ENCODE data around the gene NLE1. TPM values are rescaled to one million over a fixed set of nuclear protein-coding genes. Genes with fewer than 3 reads are reported as not detected.

Gene NLE1
- total and polyA plus RNA-seq, 5 donors from 2014 or later = 3.1 to 9.8 (median 4.0) TPM

DNA sequence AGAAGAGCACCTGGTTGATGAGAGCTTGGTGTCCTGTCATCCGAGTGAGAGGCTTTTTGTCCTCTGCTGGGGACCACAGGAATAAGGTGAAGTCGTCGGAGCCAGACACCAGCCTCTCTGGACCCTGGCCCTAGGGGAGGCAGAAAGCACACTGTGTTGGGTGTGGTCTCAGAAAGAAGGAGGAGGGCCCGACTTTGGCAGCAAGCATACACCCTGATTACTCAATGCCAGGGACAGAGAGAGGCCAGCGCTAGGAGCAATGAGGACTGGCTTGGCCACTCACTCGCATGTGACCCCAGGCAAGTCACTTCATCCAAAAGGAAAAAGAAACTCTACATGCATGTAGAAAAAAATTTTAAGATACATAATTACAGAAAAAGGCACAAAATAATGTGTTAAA is 6.8 kb downstream of the NLE1 start:
- H3K27ac Mint-ChIP-seq = no peak overlapping the region

GRCh38 chr17:35132816-35133550 is 9.1 kb downstream of the NLE1 start:
- Histone ChIP-seq H3K27me3 (ENCODE audit: control insufficient read depth, insufficient read depth, low read length) (no peaks in the 10 kb centered on the region), H3K9me3 (ENCODE audit: control insufficient read depth in 2 of 2, low read length in 2 of 2) (no peaks in the 10 kb centered on the region), H3K4me3 (ENCODE audit: low read depth, low read length) (no peak overlapping the region), H3K27ac (ENCODE audit: insufficient read depth, low read length, poor library complexity, severe bottlenecking) (no peak overlapping the region), H3K36me3 (ENCODE audit: control insufficient read depth, insufficient read depth, low read length) (peaks cover 69% of the 10 kb centered on the region), H3K4me1 (ENCODE audit: control insufficient read depth, insufficient read depth, low read length, poor library complexity, severe bottlenecking) (no peaks in the 10 kb centered on the region)
- H3K36me3 Mint-ChIP-seq = peaks cover 20% of the 10 kb centered on the region
- no peak overlapping the region for H3K4me3 Mint-ChIP-seq
- H3K27me3 Mint-ChIP-seq = no peaks in the 10 kb centered on the region
- ATAC-seq (ENCODE audit: low read depth in 2 of 2) (no peak), DNase-seq (no peak)
- no peaks in the 10 kb centered on the region for H3K9me3 Mint-ChIP-seq
- H3K4me1 Mint-ChIP-seq = peaks cover 0 to 5% (median 0%) of the 10 kb centered on the region in 4 donors
- H3K27ac Mint-ChIP-seq = peak overlapping the region in 1 of 3 donors; percentile 47

More for the DNA sequence above, 6.8 kb downstream of the NLE1 start:
- no peaks in the 10 kb centered on the region for H3K27me3 ChIP-seq (ENCODE audit: control insufficient read depth, insufficient read depth, low read length)
- no peak overlapping the region for H3K27ac ChIP-seq (ENCODE audit: insufficient read depth, low read length, poor library complexity, severe bottlenecking)
- H3K9me3 ChIP-seq (ENCODE audit: control insufficient read depth in 2 of 2, low read length in 2 of 2) = no peaks in the 10 kb centered on the region
- peaks cover 26% of the 10 kb centered on the region for H3K36me3 Mint-ChIP-seq
- ATAC-seq (ENCODE audit: low read depth in 2 of 2) (no peak), DNase-seq (no peak)
- H3K27me3 Mint-ChIP-seq = no peaks in the 10 kb centered on the region
- H3K4me3 ChIP-seq (ENCODE audit: low read depth, low read length) = no peak overlapping the region
- H3K36me3 ChIP-seq (ENCODE audit: control insufficient read depth, insufficient read depth, low read length) = peaks cover 84% of the 10 kb centered on the region
- H3K9me3 Mint-ChIP-seq = no peaks in the 10 kb centered on the region
- H3K4me1 Mint-ChIP-seq = peaks cover 0 to 8% (median 2%) of the 10 kb centered on the region in 4 donors
- H3K4me3 Mint-ChIP-seq = peak overlapping the region in 2 of 4 donors; percentile 60 to 68
- peaks cover 6% of the 10 kb centered on the region for H3K4me1 ChIP-seq (ENCODE audit: control insufficient read depth, insufficient read depth, low read length, poor library complexity, severe bottlenecking)

DNA sequence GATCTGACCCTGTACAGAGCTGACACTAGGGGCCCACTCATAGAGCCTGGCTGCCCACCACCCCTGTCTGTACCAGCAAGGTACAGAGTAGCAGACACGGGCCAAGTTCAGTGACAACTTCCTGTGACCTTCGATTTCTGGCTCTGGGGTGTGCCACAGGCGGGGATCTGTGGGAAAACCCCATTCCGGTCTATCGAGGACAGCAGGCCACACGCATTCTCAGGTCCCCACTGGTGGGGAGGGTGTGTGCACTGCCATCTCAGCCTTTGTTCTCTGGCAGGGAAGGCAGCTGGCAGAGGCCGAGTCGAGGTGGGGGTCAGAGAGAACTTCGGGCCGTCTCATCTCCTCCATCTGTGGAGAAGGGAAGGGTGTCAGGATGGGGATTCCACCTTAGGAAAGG is 10.0 kb downstream of the NLE1 start:
- no peaks in the 10 kb centered on the region for H3K4me1 ChIP-seq (ENCODE audit: control insufficient read depth, insufficient read depth, low read length, poor library complexity, severe bottlenecking)
- H3K9me3 Mint-ChIP-seq = no peaks in the 10 kb centered on the region
- no peak overlapping the region for H3K27ac Mint-ChIP-seq
- H3K4me3 Mint-ChIP-seq = no peak overlapping the region
- no peak for DNase-seq
- no peak overlapping the region for H3K4me3 ChIP-seq (ENCODE audit: low read depth, low read length)
- no peak overlapping the region for H3K27ac ChIP-seq (ENCODE audit: insufficient read depth, low read length, poor library complexity, severe bottlenecking)
- peaks cover 0 to 5% (median 0%) of the 10 kb centered on the region in 4 donors for H3K4me1 Mint-ChIP-seq
- H3K36me3 ChIP-seq (ENCODE audit: control insufficient read depth, insufficient read depth, low read length) = peaks cover 60% of the 10 kb centered on the region
- ATAC-seq (ENCODE audit: low read depth in 2 of 2) = no peak
- H3K27me3 Mint-ChIP-seq = no peaks in the 10 kb centered on the region
- H3K36me3 Mint-ChIP-seq = peaks cover 24% of the 10 kb centered on the region
- H3K9me3 ChIP-seq (ENCODE audit: control insufficient read depth in 2 of 2, low read length in 2 of 2) = no peaks in the 10 kb centered on the region
- H3K27me3 ChIP-seq (ENCODE audit: control insufficient read depth, insufficient read depth, low read length) = no peaks in the 10 kb centered on the region

DNA sequence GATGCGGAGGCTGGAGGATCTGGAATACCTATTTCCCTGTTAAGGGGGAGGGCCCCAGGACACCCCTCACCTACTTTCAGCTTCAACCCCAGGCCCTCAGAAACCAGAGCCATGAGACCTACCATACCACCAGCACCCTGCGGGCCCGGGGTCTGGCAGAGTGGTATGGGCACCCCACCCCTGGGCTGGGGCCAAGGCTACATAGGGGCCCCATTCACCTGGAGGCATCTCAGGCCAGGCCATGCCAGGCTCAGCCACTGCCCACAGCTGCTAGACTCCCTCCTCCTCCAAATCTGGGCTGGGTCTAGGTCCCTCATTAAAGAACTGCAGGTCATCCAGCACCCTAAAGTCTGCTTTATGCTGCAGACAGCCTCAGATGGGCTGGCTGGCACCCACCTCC is 11.7 kb downstream of the NLE1 start:
- Mint-ChIP-seq H3K4me3 (no peak overlapping the region), H3K36me3 (peaks cover 15% of the 10 kb centered on the region), H3K9me3 (no peaks in the 10 kb centered on the region), H3K4me1 (no peaks in the 10 kb centered on the region), H3K27me3 (no peaks in the 10 kb centered on the region), H3K27ac (peak overlapping the region in 1 of 3 donors; percentile 71)
- Histone ChIP-seq H3K27me3 (ENCODE audit: control insufficient read depth, insufficient read depth, low read length) (no peaks in the 10 kb centered on the region), H3K4me1 (ENCODE audit: control insufficient read depth, insufficient read depth, low read length, poor library complexity, severe bottlenecking) (no peaks in the 10 kb centered on the region), H3K4me3 (ENCODE audit: low read depth, low read length) (no peak overlapping the region), H3K9me3 (ENCODE audit: control insufficient read depth in 2 of 2, low read length in 2 of 2) (no peaks in the 10 kb centered on the region), H3K27ac (ENCODE audit: insufficient read depth, low read length, poor library complexity, severe bottlenecking) (no peak overlapping the region), H3K36me3 (ENCODE audit: control insufficient read depth, insufficient read depth, low read length) (peaks cover 43% of the 10 kb centered on the region)
- DNase-seq (no peak), ATAC-seq (ENCODE audit: low read depth in 2 of 2) (no peak)

DNA sequence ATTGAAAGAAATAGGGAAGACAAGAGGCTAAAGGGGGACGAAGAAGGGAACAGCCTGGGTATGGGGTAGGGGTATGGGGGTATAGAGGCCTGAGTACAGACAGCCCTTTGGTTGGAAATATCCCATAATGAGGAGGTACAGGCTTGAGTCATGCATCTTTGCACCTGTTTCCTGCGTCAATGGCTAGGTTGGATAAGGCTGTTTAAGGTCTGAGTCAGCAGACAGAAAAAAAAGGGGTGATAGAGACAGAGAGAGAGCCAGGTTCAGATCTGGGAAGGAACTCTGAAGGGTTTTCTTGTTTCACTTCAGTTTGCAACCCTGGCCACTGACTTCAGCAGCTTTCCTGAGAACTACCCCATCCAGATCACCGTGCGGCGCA is 12.1 kb downstream of the NLE1 start:
- Mint-ChIP-seq H3K4me1 (no peaks in the 10 kb centered on the region), H3K4me3 (no peak overlapping the region), H3K36me3 (peaks cover 15% of the 10 kb centered on the region), H3K27ac (peak overlapping the region in 1 of 3 donors; percentile 67), H3K9me3 (no peaks in the 10 kb centered on the region), H3K27me3 (no peaks in the 10 kb centered on the region)
- H3K4me3 ChIP-seq (ENCODE audit: low read depth, low read length) = no peak overlapping the region
- H3K9me3 ChIP-seq (ENCODE audit: control insufficient read depth in 2 of 2, low read length in 2 of 2) = no peaks in the 10 kb centered on the region
- no peak overlapping the region for H3K27ac ChIP-seq (ENCODE audit: insufficient read depth, low read length, poor library complexity, severe bottlenecking)
- H3K4me1 ChIP-seq (ENCODE audit: control insufficient read depth, insufficient read depth, low read length, poor library complexity, severe bottlenecking) = no peaks in the 10 kb centered on the region
- peaks cover 38% of the 10 kb centered on the region for H3K36me3 ChIP-seq (ENCODE audit: control insufficient read depth, insufficient read depth, low read length)
- no peaks in the 10 kb centered on the region for H3K27me3 ChIP-seq (ENCODE audit: control insufficient read depth, insufficient read depth, low read length)
- DNase-seq = no peak
- ATAC-seq (ENCODE audit: low read depth in 2 of 2) = no peak

- Mint-ChIP-seq H3K27ac (peak overlapping the region in 1 of 3 donors; percentile 67), H3K36me3 (peaks cover 15% of the 10 kb centered on the region), H3K27me3 (no peaks in the 10 kb centered on the region), H3K4me1 (no peaks in the 10 kb centered on the region), H3K4me3 (no peak overlapping the region), H3K9me3 (no peaks in the 10 kb centered on the region)
- no peak overlapping the region for H3K4me3 ChIP-seq (ENCODE audit: low read depth, low read length)
- no peak overlapping the region for H3K27ac ChIP-seq (ENCODE audit: insufficient read depth, low read length, poor library complexity, severe bottlenecking)
- no peaks in the 10 kb centered on the region for H3K9me3 ChIP-seq (ENCODE audit: control insufficient read depth in 2 of 2, low read length in 2 of 2)
- H3K36me3 ChIP-seq (ENCODE audit: control insufficient read depth, insufficient read depth, low read length) = peaks cover 34% of the 10 kb centered on the region
- DNase-seq (no peak), ATAC-seq (ENCODE audit: low read depth in 2 of 2) (no peak)
- no peaks in the 10 kb centered on the region for H3K4me1 ChIP-seq (ENCODE audit: control insufficient read depth, insufficient read depth, low read length, poor library complexity, severe bottlenecking)
- H3K27me3 ChIP-seq (ENCODE audit: control insufficient read depth, insufficient read depth, low read length) = no peaks in the 10 kb centered on the region
Observed at GRCh38 chr17:35129154-35129972, 12.7 kb downstream of the NLE1 start.

GRCh38 chr17:35127751-35128514 is 14.2 kb downstream of the NLE1 start:
- no peaks in the 10 kb centered on the region for H3K9me3 Mint-ChIP-seq
- ATAC-seq (ENCODE audit: low read depth in 2 of 2) (no peak), DNase-seq (no peak)
- no peaks in the 10 kb centered on the region for H3K4me1 Mint-ChIP-seq
- peaks cover 5% of the 10 kb centered on the region for H3K36me3 Mint-ChIP-seq
- Histone ChIP-seq H3K36me3 (ENCODE audit: control insufficient read depth, insufficient read depth, low read length) (peaks cover 20% of the 10 kb centered on the region), H3K4me1 (ENCODE audit: control insufficient read depth, insufficient read depth, low read length, poor library complexity, severe bottlenecking) (no peaks in the 10 kb centered on the region), H3K27me3 (ENCODE audit: control insufficient read depth, insufficient read depth, low read length) (no peaks in the 10 kb centered on the region), H3K4me3 (ENCODE audit: low read depth, low read length) (no peak overlapping the region), H3K9me3 (ENCODE audit: control insufficient read depth in 2 of 2, low read length in 2 of 2) (no peaks in the 10 kb centered on the region), H3K27ac (ENCODE audit: insufficient read depth, low read length, poor library complexity, severe bottlenecking) (no peak overlapping the region)
- no peak overlapping the region for H3K27ac Mint-ChIP-seq
- H3K27me3 Mint-ChIP-seq = no peaks in the 10 kb centered on the region
- H3K4me3 Mint-ChIP-seq = peak overlapping the region in 1 of 4 donors; percentile 89
